Endothelial cell (in vitro differentiated cells): ENCODE data around the gene PRTG. TPM values are rescaled to one million over a fixed set of nuclear protein-coding genes. Genes with fewer than 3 reads are reported as not detected.
"Not testable (repeated sequence)": the region's sequence is repeated elsewhere in the genome, so short reads cannot be mapped to it uniquely, and the experiment has no call there.

Experiments
- DNase-seq: peaks from one replicate; pipeline ENCODE4 v3.0.0; 2021; ENCODE audit warnings: low spot score
- H3K27ac Mint-ChIP-seq: one replicate; pipeline ENCODE4 v1.8.0; 2021; ENCODE audit warnings: mixed read lengths, inconsistent platforms; ENCODE audit not compliant: unreplicated experiment
- H3K27me3 Mint-ChIP-seq: one replicate; pipeline ENCODE4 v1.8.0; 2021; ENCODE audit warnings: mild to moderate bottlenecking, moderate library complexity, mixed read lengths, inconsistent platforms; ENCODE audit not compliant: unreplicated experiment
- H3K36me3 Mint-ChIP-seq: one replicate; pipeline ENCODE4 v1.8.0; 2021; ENCODE audit warnings: mild to moderate bottlenecking, low read depth, mixed read lengths, inconsistent platforms; ENCODE audit not compliant: unreplicated experiment
- H3K4me1 Mint-ChIP-seq: one replicate; pipeline ENCODE4 v1.8.0; 2021; ENCODE audit warnings: mild to moderate bottlenecking, mixed read lengths, inconsistent platforms; ENCODE audit not compliant: unreplicated experiment
- H3K4me3 Mint-ChIP-seq: one replicate; pipeline ENCODE4 v1.8.0; 2021; ENCODE audit warnings: mild to moderate bottlenecking, mixed read lengths, inconsistent platforms; ENCODE audit not compliant: unreplicated experiment
- H3K9me3 Mint-ChIP-seq: one replicate; pipeline ENCODE4 v1.8.0; 2021; ENCODE audit warnings: mixed read lengths, inconsistent platforms; ENCODE audit not compliant: unreplicated experiment
- long read RNA-seq: library from polyadenylated mRNA; unstranded; transcript quantifications from one replicate; pipeline ENCODE4 v2.0.0, GENCODE V29; 2020; ENCODE audit not compliant: unreplicated experiment
- total RNA-seq: library from RNA; stranded (reverse); fragmentation: NEBNext Ultra II Directional; extraction: Animal tissue kit (Norgen Biotek cat#: 25700); gene quantifications from one replicate; pipeline ENCODE4 v1.2.1, GENCODE V29; 2021; ENCODE audit not compliant: unreplicated experiment
- TF ChIP-seq, protein P1 (sequence below): fragments of 200-600 bp; sonication (generic); IDR thresholded peaks from one replicate; pipeline ENCODE4 v1.5.0; 2021; ENCODE audit warnings: antibody characterized with exemption; ENCODE audit not compliant: unreplicated experiment

Gene PRTG, protein sequence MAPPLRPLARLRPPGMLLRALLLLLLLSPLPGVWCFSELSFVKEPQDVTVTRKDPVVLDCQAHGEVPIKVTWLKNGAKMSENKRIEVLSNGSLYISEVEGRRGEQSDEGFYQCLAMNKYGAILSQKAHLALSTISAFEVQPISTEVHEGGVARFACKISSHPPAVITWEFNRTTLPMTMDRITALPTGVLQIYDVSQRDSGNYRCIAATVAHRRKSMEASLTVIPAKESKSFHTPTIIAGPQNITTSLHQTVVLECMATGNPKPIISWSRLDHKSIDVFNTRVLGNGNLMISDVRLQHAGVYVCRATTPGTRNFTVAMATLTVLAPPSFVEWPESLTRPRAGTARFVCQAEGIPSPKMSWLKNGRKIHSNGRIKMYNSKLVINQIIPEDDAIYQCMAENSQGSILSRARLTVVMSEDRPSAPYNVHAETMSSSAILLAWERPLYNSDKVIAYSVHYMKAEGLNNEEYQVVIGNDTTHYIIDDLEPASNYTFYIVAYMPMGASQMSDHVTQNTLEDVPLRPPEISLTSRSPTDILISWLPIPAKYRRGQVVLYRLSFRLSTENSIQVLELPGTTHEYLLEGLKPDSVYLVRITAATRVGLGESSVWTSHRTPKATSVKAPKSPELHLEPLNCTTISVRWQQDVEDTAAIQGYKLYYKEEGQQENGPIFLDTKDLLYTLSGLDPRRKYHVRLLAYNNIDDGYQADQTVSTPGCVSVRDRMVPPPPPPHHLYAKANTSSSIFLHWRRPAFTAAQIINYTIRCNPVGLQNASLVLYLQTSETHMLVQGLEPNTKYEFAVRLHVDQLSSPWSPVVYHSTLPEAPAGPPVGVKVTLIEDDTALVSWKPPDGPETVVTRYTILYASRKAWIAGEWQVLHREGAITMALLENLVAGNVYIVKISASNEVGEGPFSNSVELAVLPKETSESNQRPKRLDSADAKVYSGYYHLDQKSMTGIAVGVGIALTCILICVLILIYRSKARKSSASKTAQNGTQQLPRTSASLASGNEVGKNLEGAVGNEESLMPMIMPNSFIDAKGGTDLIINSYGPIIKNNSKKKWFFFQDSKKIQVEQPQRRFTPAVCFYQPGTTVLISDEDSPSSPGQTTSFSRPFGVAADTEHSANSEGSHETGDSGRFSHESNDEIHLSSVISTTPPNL
- 165 TPM for total RNA-seq
- long read RNA-seq, partial matches to known transcripts: 4 of 7 reads
- long read RNA-seq, other reads (novel, unspliced or antisense): 3 of 7 reads

DNA sequence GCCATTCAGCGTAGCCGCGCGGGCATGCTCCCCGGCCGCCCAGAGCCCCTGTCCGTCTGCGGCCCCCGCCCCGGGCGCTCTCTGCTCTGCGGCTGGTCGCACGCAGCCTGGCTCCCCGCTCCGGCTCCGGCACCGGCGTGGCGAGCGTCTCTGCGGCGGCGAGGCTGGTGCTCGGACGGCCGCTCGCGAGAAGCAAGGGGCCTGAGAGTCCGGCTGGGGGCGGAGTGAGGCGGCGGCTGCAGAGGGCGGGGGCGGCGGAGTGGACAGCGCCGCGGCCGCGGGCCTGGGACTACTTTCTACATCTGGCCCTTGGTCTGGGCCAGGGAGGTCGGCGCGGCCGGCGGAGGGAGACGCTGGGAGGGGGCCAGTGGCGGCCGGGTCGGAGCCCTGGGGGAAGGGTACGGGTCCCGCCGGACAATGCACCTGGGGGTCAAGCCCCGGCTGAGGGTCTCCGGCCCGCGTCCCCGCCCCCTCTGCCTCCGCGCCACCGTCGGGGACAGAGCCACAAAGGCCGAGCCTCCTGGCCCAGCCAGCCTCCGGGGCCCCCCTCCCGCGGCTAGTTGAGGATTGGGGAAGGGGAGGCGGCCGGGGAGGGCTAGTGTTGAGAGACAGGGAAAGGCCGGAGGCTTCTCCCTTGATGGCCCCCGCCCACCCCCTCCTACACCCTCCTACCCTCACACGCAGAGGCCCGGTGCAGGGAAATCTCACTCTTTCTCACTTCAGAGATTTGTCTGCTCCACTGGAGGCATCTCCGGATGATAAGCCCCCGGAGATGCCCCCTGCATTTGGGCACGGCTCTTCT is at the start of gene PRTG:
Gene PRTG (minus strand): TSS at position 226 of the 802 bp plus-strand sequence. CDS start 221 bp downstream, at position 5.
- H3K4me1 Mint-ChIP-seq: peaks cover 7% of the 10 kb centered on the region
- DNase-seq: peak; percentile 91
- peaks cover 5% of the 10 kb centered on the region for H3K27me3 Mint-ChIP-seq
- no peaks in the 10 kb centered on the region for H3K9me3 Mint-ChIP-seq
- peaks cover 12% of the 10 kb centered on the region for H3K36me3 Mint-ChIP-seq
- peak within 1 kb of the TSS; percentile 86 for H3K27ac Mint-ChIP-seq
- H3K4me3 Mint-ChIP-seq: peak within 1 kb of the TSS; percentile 91
- TF ChIP-seq, protein P1, sequence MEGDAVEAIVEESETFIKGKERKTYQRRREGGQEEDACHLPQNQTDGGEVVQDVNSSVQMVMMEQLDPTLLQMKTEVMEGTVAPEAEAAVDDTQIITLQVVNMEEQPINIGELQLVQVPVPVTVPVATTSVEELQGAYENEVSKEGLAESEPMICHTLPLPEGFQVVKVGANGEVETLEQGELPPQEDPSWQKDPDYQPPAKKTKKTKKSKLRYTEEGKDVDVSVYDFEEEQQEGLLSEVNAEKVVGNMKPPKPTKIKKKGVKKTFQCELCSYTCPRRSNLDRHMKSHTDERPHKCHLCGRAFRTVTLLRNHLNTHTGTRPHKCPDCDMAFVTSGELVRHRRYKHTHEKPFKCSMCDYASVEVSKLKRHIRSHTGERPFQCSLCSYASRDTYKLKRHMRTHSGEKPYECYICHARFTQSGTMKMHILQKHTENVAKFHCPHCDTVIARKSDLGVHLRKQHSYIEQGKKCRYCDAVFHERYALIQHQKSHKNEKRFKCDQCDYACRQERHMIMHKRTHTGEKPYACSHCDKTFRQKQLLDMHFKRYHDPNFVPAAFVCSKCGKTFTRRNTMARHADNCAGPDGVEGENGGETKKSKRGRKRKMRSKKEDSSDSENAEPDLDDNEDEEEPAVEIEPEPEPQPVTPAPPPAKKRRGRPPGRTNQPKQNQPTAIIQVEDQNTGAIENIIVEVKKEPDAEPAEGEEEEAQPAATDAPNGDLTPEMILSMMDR: no peak

GRCh38 chr15:55791551-55792400 is 48.8 kb upstream of the PRTG start:
- H3K27ac Mint-ChIP-seq: no peak overlapping the region
- peaks cover 14% of the 10 kb centered on the region for H3K4me1 Mint-ChIP-seq
- no peak for DNase-seq
- TF ChIP-seq, protein P1: no peak
- H3K36me3 Mint-ChIP-seq: peaks cover 19% of the 10 kb centered on the region
- peaks cover 14% of the 10 kb centered on the region for H3K9me3 Mint-ChIP-seq
- H3K27me3 Mint-ChIP-seq: peaks cover 8% of the 10 kb centered on the region
- H3K4me3 Mint-ChIP-seq: no peak overlapping the region

DNA sequence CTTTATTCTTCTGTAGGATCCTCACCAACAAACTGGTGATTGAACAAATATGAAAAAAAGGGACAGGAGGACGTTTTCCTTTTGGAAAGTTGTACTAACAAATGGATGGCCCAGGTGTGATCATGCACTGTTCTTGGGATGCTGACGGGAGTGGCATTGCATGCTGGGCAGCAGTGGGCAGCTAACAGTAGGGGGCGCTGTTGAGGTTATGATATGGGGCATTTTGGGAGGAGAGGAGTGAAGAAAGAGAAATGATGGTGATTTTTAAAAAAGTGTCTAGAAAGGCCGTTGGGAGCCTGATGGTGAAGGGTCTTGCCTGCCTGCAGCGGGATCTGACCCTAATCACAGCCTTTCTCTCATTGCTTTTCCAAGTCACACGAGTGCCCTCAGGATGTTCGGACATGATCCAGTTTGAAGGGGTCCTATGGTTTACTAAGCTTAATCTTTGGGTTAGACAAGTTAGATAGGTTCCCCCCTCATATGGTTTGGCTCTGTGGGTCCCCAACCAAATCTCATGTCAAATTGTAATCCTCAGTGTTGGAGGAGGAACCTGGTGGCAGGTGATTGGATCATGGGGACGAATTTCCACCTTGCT is 46.2 kb upstream of the PRTG start:
- Mint-ChIP-seq H3K4me3 (no peak overlapping the region), H3K27me3 (peaks cover 7% of the 10 kb centered on the region), H3K36me3 (peaks cover 8% of the 10 kb centered on the region), H3K27ac (no peak overlapping the region), H3K9me3 (peaks cover 10% of the 10 kb centered on the region), H3K4me1 (peaks cover 29% of the 10 kb centered on the region)
- no peak for DNase-seq
- TF ChIP-seq, protein P1: peak; percentile 61

GRCh38 chr15:55786341-55786740 is 43.4 kb upstream of the PRTG start:
- no peak for DNase-seq
- Mint-ChIP-seq H3K4me1 (peaks cover 41% of the 10 kb centered on the region), H3K27ac (no peak overlapping the region), H3K9me3 (peaks cover 6% of the 10 kb centered on the region), H3K36me3 (peaks cover 4% of the 10 kb centered on the region), H3K27me3 (peaks cover 7% of the 10 kb centered on the region), H3K4me3 (no peak overlapping the region)
- TF ChIP-seq, protein P1: no peak

DNA sequence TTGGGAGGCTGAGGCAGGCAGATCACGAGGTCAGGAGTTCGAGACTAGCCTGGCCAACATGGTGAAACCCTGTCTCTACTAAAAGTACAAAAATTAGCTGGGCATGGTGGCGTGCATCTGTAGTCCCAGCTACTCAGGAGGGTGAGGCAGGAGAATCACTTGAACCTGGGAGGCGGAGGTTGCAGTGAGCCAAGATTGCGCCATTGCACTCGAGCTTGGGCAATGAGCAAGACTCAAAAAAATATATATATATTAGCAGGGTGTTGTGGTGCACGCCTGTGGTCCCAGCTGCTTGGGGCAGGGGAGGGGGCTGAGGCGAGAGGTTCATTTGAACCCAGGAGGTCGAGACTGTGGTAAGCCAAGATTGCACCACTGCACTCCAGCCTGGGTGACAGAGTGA is 42.6 kb upstream of the PRTG start:
- H3K4me3 Mint-ChIP-seq, H3K27ac Mint-ChIP-seq, H3K27me3 Mint-ChIP-seq, H3K36me3 Mint-ChIP-seq, DNase-seq, H3K9me3 Mint-ChIP-seq: not testable (repeated sequence)
- H3K4me1 Mint-ChIP-seq: peaks cover 41% of the 10 kb centered on the region
